Common myeloid progenitor, CD34-positive (primary cell): ENCODE results near the gene ARRB1.
A peak's percentile ranks its signal among the peaks of the same experiment; 100 is the strongest.

Experiments
- CTCF ChIA-PET: fragments of 350-600 bp; sonication (Branson Sonifier 250); formaldehyde crosslinking; loops from one replicate; lab custom pipeline; 2021; ENCODE audit warnings: antibody characterized with exemption; lab: Charles Lee
- POLR2A ChIA-PET: fragments of 350-600 bp; sonication (Branson Sonifier 250); formaldehyde crosslinking; loops from one replicate; lab custom pipeline; 2021; ENCODE audit warnings: antibody characterized with exemption; lab: Charles Lee
- DNase-seq, 3 donors: peaks; one replicate each; pipeline versions ENCODE4 v3.0.0 to v3.0.0-alpha.2; 2013
- H3K27ac ChIP-seq, 2 experiments: 1 replicate in 1 of 2; 2 replicates in 1 of 2; pipeline ENCODE4 v1.7.0; 2013; ENCODE audit warnings: inconsistent platforms in 2 of 2, low read length in 2 of 2, mild to moderate bottlenecking in 2 of 2, low read depth in 1 of 2, moderate library complexity in 1 of 2; ENCODE audit not compliant: severe bottlenecking in 2 of 2, insufficient read depth in 1 of 2, poor library complexity in 1 of 2
- H3K27me3 ChIP-seq, 5 experiments: replicated peaks in 2 of 5; 1 replicate in 3 of 5; 2 replicates in 2 of 5; pipeline versions ENCODE4 v1.6.1 to v1.7.0; 2013; ENCODE audit warnings: low read length in 4 of 5, mild to moderate bottlenecking in 2 of 5, moderate library complexity in 2 of 5, inconsistent platforms in 1 of 5; ENCODE audit not compliant: insufficient read depth in 5 of 5, control insufficient read depth in 4 of 5
- H3K36me3 ChIP-seq, 4 experiments: 1 replicate in 2 of 4; 2 replicates in 2 of 4; pipeline versions ENCODE4 v1.6.1 to v1.7.0; 2013; ENCODE audit warnings: low read length in 3 of 4, control low read depth in 1 of 4, mild to moderate bottlenecking in 1 of 4; ENCODE audit not compliant: control insufficient read depth in 4 of 4, insufficient read depth in 4 of 4
- H3K4me1 ChIP-seq, 4 experiments: 1 replicate in 3 of 4; 2 replicates in 1 of 4; pipeline versions ENCODE4 v1.6.1 to v1.7.1; 2013; ENCODE audit warnings: low read length in 3 of 4, mild to moderate bottlenecking in 3 of 4, control low read depth in 1 of 4, inconsistent platforms in 1 of 4, moderate library complexity in 1 of 4; ENCODE audit not compliant: control insufficient read depth in 4 of 4, insufficient read depth in 4 of 4; ENCODE audit errors: control extremely low read depth in 1 of 4
- H3K4me3 ChIP-seq, 7 experiments: 1 replicate in 4 of 7; 2 replicates in 3 of 7; pipeline versions ENCODE4 v1.5.1 to v1.7.0; 2013; ENCODE audit warnings: mild to moderate bottlenecking in 7 of 7, low read length in 6 of 7, moderate library complexity in 6 of 7, inconsistent platforms in 2 of 7, low read depth in 2 of 7, control low read depth in 1 of 7; ENCODE audit not compliant: insufficient read depth in 4 of 7, control insufficient read depth in 1 of 7; ENCODE audit errors: extremely low read depth in 1 of 7
- H3K9me3 ChIP-seq, 5 experiments: 1 replicate in 4 of 5; 2 replicates in 1 of 5; pipeline versions ENCODE4 v1.6.1 to v1.7.1; 2013; ENCODE audit warnings: low read length in 4 of 5, mild to moderate bottlenecking in 2 of 5, inconsistent platforms in 1 of 5, low read depth in 1 of 5, moderate library complexity in 1 of 5; ENCODE audit not compliant: control insufficient read depth in 4 of 5, insufficient read depth in 2 of 5; ENCODE audit errors: control extremely low read depth in 1 of 5
- WGBS: methylation state at CpG from one replicate; pipeline ENCODE4 v1.1.5; 2013; ENCODE audit not compliant: insufficient coverage; 5-methylcytosine and 5-hydroxymethylcytosine counted together

ARRB1 gene

DNA sequence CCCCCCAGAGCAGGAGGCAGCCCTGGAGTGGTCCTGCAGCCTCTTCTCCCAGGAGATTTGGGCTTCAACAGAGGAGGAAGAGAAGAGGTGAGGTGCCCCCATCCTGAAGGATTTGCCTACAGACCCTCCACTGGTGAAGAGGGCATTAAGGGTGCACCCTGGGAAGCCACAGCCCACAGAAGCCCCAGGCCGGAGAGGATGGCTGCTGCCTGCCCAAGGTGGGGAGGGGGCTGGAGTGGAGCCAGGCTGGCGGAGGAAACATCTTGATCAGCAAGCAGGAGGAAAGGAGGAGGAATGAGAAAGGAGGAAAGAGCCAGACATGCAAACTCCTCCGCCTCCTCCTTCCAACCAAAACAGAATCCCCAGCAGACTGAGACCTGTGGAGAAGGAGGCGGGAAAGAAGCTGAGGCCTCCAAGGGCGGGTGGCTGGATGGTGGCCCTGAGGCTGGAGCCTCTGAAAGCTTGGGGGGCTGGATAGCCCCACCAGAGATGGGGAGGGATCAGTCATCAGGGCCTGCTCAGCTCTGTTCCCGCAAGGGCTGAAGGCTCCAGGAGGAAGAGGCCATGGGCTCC is 31.3 kb downstream of the ARRB1 start:
- no peaks in the 10 kb centered on the region for H3K27me3 ChIP-seq
- WGBS: 34% methylated on average over 4 of the region's 6 CpGs
- H3K4me3 ChIP-seq: peak overlapping the region in 3 of 7 experiments; percentile 12 to 32 (median 29)
- H3K27ac ChIP-seq: peak overlapping the region; percentile 25 to 56
- no peaks in the 10 kb centered on the region for H3K9me3 ChIP-seq
- DNase-seq: peak in 2 of 3 donors; percentile 48 to 53
- H3K4me1 ChIP-seq: peaks cover 3 to 68% (median 40%) of the 10 kb centered on the region in 4 experiments
- ChIA-PET CTCF (interaction anchor here (1.1 to 2.0 kb wide), 5 partner anchors 10 to 68 kb away, joined by 3 to 5 read pairs (median 4); no protein-coding TSS in a partner anchor), POLR2A (no interaction called here)
- H3K36me3 ChIP-seq: peaks cover 7 to 70% (median 12%) of the 10 kb centered on the region in 4 experiments

DNA sequence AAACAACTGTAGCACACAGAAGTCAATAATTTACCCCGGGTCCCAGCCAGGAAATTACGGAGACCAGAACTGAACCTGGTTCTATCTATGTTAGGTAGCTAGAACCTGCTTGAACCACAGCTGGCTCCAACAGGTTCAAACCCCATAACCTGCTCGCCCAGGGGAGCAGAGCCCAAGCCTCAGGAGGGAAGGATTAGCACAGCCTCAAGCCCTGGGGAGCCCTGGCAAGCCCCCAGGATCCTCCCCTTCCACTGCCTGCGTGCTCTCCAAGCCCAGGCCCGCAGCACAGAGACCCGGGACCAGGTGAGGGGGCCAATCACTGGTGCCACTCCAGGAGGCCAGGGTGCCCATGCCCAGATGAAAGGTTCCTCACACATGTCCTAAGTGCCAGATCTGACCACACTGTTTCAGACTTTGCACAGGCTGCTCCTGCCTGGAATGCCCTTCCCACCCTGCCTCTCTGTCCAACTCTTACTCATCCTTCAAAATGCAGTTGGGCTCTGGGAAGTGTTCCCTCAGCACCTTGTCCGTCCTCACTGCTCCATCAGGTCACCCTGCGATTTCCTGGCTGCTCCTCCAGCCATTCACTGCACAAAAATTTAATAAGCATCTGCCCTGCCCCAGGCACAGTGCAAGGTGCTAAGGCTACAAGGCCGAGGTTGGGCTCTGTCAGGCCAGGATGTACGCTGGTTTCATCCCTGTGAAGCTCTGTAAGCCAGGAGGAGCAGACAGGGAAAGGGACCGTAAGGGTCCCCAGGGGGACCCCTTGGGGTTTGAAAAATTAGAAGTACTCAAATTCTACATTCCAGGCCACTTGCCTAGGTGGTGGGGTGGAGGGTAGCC is 32.2 kb downstream of the ARRB1 start:
- Histone ChIP-seq H3K27me3 (no peaks in the 10 kb centered on the region), H3K36me3 (peaks cover 6 to 67% (median 7%) of the 10 kb centered on the region in 4 experiments), H3K4me3 (peak overlapping the region in 1 of 7 experiments; percentile 32), H3K9me3 (no peaks in the 10 kb centered on the region), H3K4me1 (peaks cover 3 to 68% (median 43%) of the 10 kb centered on the region in 4 experiments), H3K27ac (peak overlapping the region; percentile 25 to 32)
- POLR2A ChIA-PET: no interaction called here
- CTCF ChIA-PET: interaction anchor here (0.8 to 1.5 kb wide), 3 partner anchors 8 to 53 kb away, joined by 3 to 4 read pairs (median 3); no protein-coding TSS in a partner anchor
- no peak for DNase-seq
- WGBS: 85% methylated on average over 10 of the region's 11 CpGs

DNA sequence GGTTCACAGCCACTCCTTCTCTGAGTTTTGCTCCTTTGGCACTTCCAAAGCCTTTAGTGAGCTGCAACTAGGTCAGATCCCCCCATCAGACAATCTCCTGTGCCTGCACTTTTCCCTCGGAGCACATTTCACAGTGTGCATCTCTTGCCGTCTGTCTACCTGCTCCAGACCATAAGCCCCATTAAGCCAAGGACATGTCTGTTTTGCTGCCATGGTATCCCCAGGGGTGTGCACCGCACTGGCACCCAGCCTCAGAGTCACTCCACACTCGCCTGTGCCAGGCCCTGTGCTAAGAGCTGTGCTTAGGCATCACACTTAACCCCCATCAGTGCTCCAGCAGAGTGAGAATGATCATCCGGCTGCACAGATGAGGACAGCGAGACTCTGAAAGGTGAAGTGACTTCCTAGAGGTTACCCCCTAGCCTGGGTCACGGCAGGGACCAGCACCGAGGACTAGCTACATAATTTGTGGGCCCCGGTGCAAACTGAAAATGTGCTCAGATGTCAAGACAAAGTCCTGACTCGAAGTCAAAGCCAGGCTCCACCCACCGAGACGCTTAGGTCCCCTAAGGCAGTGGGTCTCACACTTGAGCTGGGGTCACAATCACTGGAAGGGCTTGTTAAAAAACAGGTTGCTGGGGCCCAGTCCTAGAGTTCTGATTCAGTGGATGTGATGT is 33.9 kb downstream of the ARRB1 start:
- ChIA-PET CTCF (interaction anchor here (0.6 to 2.1 kb wide), 8 partner anchors 10 to 68 kb away, joined by 3 to 7 read pairs (median 3); no protein-coding TSS in a partner anchor), POLR2A (no interaction called here)
- H3K4me1 ChIP-seq: peaks cover 3 to 58% (median 37%) of the 10 kb centered on the region in 4 experiments
- WGBS: 87% methylated on average over 12 of the region's 12 CpGs
- H3K9me3 ChIP-seq: no peaks in the 10 kb centered on the region
- H3K4me3 ChIP-seq: no peak overlapping the region
- no peak for DNase-seq
- H3K27ac ChIP-seq: no peak overlapping the region
- no peaks in the 10 kb centered on the region for H3K27me3 ChIP-seq
- H3K36me3 ChIP-seq: peaks cover under 1 to 57% (median 6%) of the 10 kb centered on the region in 4 experiments

DNA sequence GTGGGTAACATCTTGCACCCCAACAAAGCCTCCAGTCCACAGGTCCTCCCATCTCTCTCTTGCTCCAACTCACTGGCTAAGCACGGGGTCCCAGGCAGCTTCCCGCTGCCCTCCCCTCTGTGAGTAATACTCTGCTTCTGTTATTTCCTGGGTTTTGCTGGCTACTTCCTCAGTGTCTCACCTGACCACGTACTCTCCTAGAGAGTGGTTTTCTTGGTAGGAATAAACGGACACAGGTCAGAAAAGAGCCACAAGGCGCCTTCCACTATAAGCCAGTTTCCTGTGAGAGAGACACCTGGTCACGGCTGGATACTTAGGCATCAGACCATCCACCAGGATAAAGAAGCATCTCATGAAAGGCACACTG is 36.0 kb downstream of the ARRB1 start:
- CTCF ChIA-PET: interaction anchor here (2.1 kb wide), 1 partner anchor 70 kb away, joined by 7 read pairs; no protein-coding TSS in a partner anchor
- POLR2A ChIA-PET: no interaction called here
- 41% methylated on average over 6 of the region's 6 CpGs for WGBS

DNA sequence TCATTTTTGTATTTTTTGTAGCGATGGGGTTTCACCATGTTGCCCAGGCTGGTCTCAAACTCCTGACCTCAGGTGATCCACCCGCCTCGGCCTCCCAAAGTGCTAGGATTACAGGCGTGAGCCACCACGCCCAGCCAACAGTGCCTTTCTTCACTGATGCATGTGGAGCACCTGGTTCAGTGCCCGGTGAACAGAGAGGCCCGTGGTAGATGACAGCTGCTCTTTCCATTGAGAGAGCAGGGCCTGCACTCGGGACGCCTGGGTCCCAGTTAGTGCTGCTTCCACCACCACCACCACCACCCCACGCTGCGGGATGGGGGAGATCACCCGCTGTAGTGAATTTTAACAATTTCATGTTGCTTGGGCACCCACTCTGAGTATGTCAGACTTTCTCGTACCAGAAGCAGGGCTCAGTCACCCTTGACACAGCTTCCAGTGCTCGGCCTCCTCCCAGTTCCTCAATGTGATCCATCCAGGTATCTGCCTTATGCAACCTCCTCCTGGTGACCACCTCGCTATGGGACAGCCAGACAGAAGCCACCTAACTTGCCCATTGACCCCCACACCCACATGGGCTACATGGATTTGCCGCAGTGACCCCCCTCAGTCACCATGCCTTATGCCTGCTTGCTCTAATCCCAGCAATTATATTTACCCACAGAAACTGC is 36.6 kb downstream of the ARRB1 start:
- peaks cover 3 to 34% (median 25%) of the 10 kb centered on the region in 4 experiments for H3K4me1 ChIP-seq
- no peak overlapping the region for H3K27ac ChIP-seq

More for the DNA sequence above, 36.0 kb downstream of the ARRB1 start:
- Histone ChIP-seq H3K9me3 (no peaks in the 10 kb centered on the region), H3K4me1 (peaks cover 3 to 39% (median 29%) of the 10 kb centered on the region in 4 experiments), H3K4me3 (no peak overlapping the region), H3K27me3 (no peaks in the 10 kb centered on the region), H3K36me3 (peaks cover 0 to 57% (median 12%) of the 10 kb centered on the region in 4 experiments), H3K27ac (no peak overlapping the region)
- DNase-seq: peak in 1 of 3 donors; percentile 28

DNA sequence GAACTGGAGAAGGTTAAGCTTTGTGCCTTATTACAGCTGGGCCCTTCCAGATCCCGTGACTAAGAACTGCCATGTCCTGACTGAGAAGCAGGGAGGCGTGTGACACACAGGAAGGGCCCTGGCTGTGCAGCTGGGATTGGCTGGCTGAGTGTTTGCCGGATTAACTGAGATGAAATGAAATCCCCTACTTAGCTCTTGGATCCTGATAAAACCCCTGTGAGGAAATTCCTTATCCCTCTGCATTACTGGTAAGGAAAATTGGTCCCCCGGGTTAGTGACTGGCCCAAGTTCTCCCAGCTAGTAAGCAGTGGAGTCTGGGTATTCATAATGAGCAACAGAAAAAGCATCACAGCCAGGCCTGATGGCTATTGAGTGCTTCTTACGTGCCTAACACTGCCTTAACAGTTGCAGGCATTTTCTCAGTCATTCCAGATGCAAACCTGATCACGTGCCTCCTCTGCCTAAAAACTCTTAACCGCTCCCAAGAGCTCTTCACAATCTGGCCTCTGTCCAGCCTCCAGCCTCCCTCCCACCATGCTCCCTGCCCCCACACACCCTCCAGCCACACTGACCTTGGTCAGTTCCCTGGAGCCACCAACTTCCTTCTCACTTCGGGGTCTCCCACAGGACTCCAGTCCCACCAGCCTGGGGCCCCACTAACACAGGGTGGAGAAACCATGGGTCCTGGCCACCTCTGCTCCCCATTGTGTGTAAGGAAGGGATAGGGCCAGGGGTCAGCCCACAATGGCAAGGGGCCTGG is 37.8 kb downstream of the ARRB1 start:
- H3K4me3 ChIP-seq: no peak overlapping the region
- ChIA-PET CTCF (interaction anchor here (0.7 to 2.6 kb wide), 7 partner anchors 14 to 100 kb away, joined by 3 to 12 read pairs (median 4); no protein-coding TSS in a partner anchor), POLR2A (no interaction called here)
- H3K27ac ChIP-seq: peak overlapping the region in 1 of 2 experiments; percentile 54
- no peak for DNase-seq
- no peaks in the 10 kb centered on the region for H3K9me3 ChIP-seq
- H3K36me3 ChIP-seq: peaks cover 3 to 60% (median 17%) of the 10 kb centered on the region in 4 experiments
- H3K4me1 ChIP-seq: peaks cover 3 to 31% (median 19%) of the 10 kb centered on the region in 4 experiments
- H3K27me3 ChIP-seq: no peaks in the 10 kb centered on the region
- 82% methylated on average over 4 of the region's 8 CpGs for WGBS

More for the DNA sequence above, 36.6 kb downstream of the ARRB1 start:
- ChIA-PET CTCF (interaction anchor here (0.9 to 1.6 kb wide), 4 partner anchors 13 to 35 kb away, joined by 3 to 5 read pairs (median 4); no protein-coding TSS in a partner anchor), POLR2A (no interaction called here)
- over 99% methylated on average over 15 of the region's 16 CpGs for WGBS
- Histone ChIP-seq H3K36me3 (peaks cover 0 to 57% (median 15%) of the 10 kb centered on the region in 4 experiments), H3K4me3 (no peak overlapping the region), H3K27me3 (no peaks in the 10 kb centered on the region), H3K9me3 (no peaks in the 10 kb centered on the region)
- no peak for DNase-seq
